OCI-M1 (cell line): Measurements from ENCODE around the gene ATP6V1B1.

Source experiments
- DNase-seq: peaks from one replicate; lab custom pipeline; 2025; lab: John Stamatoyannopoulos, UW

The ATP6V1B1 gene

GRCh38 chr2:70901227-70902066, 34.3 kb upstream of the ATP6V1B1 start:
- no peak for DNase-seq

DNA sequence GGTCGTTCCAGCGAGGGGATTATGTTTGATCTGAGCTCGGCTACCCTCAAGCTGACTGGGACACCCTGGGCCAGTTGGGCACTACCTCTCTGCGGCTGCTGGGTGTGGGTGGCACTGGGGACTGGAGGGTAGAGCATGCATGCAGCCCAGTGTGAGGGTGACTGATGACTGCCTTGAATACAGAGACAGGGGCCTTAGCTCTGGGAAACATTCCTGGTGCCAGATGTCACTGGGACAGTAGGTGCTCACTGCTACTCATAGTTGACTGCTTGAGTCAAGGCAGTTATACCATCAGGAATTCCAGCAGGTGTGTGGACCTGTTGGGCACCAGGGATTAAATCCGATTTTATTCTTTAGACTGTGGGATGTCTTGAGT, 33.6 kb upstream of the ATP6V1B1 start:
- no peak for DNase-seq

DNA sequence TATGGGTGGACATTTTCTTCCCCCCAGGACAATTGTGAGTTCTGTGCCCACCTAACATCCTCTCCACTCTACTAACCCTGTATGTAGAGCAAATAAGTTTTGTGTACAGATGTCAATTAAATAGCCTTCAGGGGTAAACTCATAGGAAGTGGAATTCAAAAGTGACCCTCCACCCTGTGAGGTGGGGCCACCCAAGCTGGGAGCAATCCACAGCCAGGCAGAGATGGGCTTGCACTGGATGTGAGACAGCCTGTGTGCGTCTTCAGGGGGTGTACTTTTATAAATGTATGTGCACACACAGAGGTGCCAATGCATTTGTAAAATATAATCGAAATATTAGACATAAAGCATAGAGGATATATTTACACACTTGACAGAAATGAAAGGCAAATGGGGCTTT, 33.1 kb upstream of the ATP6V1B1 start:
- DNase-seq: no peak

DNA sequence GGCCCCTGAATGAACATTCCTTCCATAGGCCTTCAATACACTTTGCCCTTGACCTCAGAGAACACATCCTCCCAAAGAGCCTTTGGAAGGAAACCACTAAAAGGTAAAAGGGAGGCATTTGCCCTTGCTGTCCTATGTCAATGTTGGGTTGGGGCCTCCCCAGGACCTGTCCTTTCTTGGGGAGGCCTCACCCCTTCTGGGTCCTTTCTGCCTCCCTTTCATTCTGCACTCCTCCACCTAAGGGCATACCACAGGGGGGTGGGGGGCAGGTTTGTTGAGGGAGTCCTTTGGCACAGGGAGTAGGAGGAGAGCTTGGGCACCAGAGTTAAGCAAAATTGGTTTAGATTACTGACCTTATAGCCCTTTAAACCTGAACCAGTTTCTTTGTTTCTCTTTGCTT, 32.5 kb upstream of the ATP6V1B1 start:
- DNase-seq: no peak

GRCh38 chr2:70903641-70904340, 31.9 kb upstream of the ATP6V1B1 start:
- DNase-seq: no peak

DNA sequence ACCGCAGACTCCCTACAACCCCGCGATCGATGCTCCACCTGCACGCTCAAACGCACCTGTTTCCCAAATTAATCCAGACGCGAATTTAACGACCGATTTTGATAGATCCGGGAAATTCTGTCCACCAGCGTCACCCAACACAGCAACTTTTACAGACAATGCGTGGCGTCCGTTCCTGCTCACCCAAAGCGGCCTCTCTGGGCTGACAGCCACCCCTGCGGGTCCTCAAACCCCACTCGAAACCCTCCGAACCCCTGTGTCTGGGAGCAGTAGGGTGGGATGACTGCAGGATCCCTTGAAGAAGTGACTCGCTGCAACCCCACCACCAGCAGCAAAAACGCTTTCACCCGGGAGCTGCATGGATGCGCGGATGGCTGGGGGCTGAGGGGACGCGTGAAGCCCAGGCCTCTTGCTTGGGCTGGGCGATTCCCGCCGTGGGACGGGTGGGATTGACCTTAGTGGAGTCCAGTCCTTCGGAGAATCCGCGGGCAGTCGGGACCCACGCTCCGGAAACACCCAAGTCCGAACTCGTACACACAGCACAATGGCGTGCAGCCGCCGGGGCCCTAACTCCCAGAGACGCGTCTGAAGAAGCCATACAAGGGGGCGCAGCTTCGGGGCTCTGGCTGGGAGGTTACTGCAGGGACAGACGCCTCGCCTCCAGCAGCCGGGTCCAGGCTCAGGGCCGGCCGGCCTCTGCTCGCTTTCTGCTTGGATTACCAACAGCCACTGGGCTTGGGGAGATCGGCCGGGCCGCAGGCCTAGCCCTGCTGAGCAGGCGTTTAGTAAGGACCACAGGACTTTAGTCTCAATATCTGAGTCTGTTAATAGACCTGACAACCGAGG, 31.1 kb upstream of the ATP6V1B1 start:
- DNase-seq: no peak

- DNase-seq: no peak
These were observed 30.0 kb upstream of the ATP6V1B1 start for GRCh38 chr2:70905443-70906421.

DNA sequence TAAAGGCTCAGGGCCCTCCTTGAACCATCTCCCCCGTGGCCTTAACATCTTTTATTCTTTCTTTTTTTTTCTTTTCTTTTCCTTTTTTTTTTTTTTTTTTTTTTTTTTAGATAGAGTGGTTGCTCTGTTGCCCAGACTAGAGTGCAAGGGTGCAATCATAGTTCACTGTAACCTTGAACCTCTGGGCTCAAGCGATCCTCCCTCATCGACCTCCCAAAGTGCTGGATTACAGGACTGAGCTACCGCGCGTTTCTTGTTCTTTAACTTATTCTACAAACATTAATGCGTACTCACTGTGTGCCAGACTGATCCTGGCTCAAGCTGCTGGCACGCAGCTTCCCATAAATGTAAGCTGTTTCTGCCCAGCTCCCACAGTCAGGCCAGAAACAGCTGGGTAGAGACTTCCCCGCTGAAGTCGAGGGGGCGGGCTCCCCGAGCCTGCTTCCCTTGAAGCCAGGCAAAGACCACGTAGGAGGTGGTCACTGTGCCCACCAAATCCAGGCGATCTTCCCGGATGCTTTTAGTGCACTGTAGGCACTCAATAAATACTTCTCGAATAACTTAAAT, 29.2 kb upstream of the ATP6V1B1 start:
- no peak for DNase-seq

DNA sequence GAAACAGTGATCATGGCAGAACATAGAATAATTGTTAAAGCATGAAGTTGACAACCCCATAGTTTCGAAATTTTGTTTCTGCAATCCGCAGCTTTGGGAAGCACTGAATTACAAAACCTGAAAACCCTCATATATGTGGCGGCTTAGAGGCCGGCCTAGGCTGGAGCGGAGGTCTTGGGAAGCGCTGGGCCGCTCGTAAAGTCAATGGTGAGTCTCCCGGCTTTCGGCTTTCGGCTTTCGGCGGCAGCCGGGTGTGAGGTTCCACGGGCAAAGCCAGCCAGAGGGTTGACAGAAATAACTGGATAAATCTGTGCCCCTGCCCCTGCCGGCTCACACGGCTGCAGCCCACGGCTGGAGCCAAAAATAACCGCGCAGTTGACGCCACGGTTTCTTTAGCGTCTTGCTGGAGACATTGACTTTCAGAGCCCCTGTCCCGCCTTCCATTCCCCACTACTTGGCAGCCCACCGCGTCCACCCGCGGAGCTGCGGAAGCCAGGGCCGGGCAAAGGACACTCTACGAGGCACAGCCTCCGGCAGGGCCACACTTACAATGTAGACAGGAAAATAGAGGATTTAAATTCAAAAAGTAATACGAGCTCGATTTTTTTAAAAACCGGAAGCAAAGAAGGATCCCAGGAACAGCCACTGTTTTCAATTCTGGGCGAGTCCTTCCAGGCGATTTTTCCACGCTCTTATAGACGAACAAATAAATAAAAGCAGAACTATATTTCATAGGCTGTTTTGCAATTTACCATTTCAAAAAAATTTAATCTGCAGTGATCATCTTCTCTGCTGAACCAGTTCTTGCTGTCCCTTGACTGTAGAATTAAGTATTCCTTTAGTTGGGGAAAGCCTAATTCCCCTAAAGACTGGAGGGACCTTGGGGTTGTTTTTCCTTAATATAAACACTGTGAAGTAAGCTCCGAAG, 28.3 kb upstream of the ATP6V1B1 start:
- no peak for DNase-seq

DNA sequence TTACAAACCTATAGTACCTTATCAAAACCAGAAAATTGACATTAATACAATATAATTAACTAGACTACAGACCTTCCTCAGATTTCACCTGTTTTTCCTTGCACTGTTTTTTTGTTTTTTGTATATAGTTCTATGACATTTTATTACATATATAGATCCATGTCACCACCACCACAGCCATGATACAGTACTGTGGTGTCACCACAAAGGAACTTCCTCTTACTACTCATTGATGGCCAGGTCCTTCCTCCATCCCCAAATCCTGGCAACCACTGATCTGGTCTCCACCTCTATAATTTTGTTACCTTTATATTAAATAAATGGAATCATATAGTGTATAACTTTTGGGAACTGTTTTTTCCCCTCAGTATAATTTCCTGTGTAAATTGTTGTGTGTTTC, 19.4 kb upstream of the ATP6V1B1 start:
- no peak for DNase-seq

GRCh38 chr2:70918016-70918415, 17.7 kb upstream of the ATP6V1B1 start:
- DNase-seq: no peak

- DNase-seq: peak; percentile 78
These were observed 15.9 kb upstream of the ATP6V1B1 start for GRCh38 chr2:70919672-70920366.

DNA sequence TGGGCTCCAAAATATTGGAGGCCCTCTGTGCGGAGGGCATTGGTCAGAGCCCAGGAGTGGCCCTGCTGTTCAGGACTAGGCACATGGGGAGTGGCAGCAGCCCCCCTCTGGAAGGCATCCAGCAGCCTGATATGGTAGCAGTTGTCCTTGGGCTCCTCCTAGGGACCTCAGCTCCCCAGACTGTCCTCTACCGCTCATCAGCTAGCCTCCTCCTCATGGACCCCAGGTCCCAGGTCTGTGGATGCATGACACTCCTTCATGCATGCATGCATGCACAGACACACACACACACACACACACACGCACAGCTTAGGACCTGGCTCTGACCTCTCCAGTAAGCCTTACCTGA, 15.4 kb upstream of the ATP6V1B1 start:
- no peak for DNase-seq

DNA sequence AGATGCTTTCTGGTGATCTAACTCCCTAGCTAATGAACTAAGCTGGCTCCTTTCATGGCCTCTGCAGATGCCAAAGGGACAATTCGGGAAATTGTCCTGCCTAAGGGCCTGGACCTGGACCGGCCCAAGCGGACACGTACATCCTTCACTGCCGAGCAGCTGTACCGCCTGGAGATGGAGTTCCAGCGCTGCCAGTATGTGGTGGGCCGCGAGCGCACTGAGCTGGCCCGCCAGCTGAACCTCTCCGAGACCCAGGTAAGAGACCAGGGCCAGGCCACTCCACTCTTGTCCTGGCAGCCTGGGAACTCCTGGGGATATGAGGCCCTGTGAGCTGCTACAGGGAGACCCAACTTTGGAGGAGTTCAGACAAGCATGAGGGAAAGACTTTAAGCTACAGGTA, 14.7 kb upstream of the ATP6V1B1 start:
- no peak for DNase-seq

DNA sequence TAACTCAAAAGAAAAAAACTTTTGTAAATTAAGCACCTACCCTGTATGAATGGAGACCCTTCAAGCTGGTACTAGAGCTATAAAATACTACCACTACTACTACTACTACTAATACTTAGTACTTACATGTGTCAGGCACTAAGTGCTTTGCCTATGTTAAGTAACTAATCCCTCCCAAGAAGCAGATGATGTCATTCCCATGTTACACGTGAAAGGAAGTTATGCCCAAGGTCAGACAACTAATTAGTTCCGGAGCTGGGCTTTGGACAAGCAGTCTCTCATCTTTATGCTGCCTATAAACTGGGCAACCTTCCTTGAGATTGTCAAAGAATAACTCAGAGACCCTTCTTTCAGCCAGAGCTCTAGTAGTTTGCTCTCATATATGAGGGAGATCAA, 13.9 kb upstream of the ATP6V1B1 start:
- DNase-seq: no peak

DNA sequence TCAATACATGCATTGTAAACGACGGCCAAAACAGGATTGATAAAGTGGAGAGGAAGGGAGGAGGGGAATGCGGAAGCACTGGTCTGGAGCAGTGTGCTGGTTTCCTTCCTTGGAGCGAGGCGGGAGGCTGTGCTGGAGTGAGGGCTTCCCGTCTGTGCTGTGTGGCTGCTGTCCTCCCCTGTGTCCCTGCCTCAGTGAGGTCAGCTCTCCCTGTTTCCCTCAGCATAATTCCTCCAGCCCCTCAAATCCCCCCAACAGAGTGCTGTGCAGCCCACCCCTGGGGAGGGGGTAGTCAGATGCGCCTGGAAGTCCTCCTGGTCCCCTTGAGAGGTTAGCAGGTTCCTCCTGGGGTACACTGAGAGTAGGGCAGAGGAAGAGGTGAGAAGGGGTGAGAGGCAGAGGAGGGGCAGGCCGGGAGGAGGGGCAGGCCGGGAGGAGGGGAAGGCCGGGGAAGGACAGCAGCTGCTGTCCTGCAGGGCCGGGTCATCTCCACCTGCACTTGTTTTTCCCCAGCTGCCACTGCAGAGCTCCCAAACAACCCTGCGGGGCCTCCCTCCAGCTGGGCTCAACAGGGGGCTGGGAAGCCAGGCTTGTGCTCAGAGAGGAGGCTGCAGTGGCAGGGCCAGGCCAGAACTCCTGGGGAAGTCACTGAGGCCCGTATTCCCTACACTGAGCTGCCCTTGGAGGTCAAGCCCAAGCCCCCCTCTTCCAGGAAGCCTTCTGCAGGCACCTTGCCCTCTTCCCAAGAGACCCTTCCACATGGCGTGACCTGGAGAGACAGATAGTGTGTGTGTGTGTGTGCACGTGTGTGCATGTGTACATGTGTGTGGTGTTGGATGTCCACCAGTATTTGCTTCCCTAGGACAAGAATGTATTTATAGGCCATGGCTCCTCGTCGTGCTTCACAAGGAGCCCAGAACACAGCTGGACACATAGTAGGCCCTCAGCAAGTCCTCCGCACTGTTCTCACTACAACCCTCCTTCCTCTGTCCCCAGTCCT, 13.2 kb upstream of the ATP6V1B1 start:
- no peak for DNase-seq

- no peak for DNase-seq
These were observed 12.2 kb upstream of the ATP6V1B1 start for GRCh38 chr2:70923378-70924015.

DNA sequence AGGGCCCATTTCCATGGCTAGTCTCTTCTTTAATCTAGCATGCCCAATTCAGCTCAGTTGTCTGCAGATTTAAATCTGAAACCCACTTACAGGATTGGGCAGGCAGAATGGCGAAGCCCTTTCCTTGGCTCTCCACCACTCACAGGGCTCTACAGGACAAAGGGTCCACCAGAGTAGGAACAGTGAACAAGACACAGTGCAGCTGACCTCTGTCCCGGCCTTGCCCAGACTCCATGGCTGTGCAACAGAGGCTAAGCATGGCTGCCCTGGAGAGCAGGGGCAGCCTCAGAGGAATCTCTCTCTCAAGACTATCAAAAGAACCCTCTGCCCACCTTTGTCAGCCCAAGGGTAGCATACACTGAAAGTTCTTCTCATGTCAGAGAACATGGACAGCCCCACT, 9.7 kb upstream of the ATP6V1B1 start:
- no peak for DNase-seq
